GM12801 (cell line): ENCODE measurements around the gene SYNE1.

ENCODE experiments used
- CTCF ChIP-seq: IDR thresholded peaks from one replicate; pipeline ENCODE4 v1.5.1; 2011; ENCODE audit warnings: control low read depth; ENCODE audit not compliant: insufficient read length; ENCODE audit errors: extremely low read depth

Gene SYNE1

GRCh38 chr6:152170313-152170701 lies 466.9 kb downstream of the SYNE1 start:
- no peak for TF ChIP-seq CTCF

GRCh38 chr6:152167641-152168603 lies 469.2 kb downstream of the SYNE1 start:
- TF ChIP-seq CTCF, result no peak

GRCh38 chr6:152166897-152167296 lies 470.3 kb downstream of the SYNE1 start:
- TF ChIP-seq CTCF, result no peak

- no peak for TF ChIP-seq CTCF
These were observed 470.7 kb downstream of the SYNE1 start for GRCh38 chr6:152166497-152166896.

- TF ChIP-seq CTCF, result no peak
These were observed 472.2 kb downstream of the SYNE1 start for GRCh38 chr6:152164957-152165356.

- no peak for TF ChIP-seq CTCF
These were observed 475.7 kb downstream of the SYNE1 start for GRCh38 chr6:152161501-152161900.

- TF ChIP-seq CTCF, result no peak
These were observed 476.8 kb downstream of the SYNE1 start for GRCh38 chr6:152160346-152160745.
